HG03457 (cell line): ENCODE data around the gene HOXC5.

Experiments used
- ATAC-seq: cut with Tn5 transposase; IDR thresholded peaks from one replicate; pipeline ENCODE4 v1.9.1; 2021; ENCODE audit warnings: moderate number of reproducible peaks; ENCODE audit not compliant: unreplicated experiment

Gene HOXC5

DNA sequence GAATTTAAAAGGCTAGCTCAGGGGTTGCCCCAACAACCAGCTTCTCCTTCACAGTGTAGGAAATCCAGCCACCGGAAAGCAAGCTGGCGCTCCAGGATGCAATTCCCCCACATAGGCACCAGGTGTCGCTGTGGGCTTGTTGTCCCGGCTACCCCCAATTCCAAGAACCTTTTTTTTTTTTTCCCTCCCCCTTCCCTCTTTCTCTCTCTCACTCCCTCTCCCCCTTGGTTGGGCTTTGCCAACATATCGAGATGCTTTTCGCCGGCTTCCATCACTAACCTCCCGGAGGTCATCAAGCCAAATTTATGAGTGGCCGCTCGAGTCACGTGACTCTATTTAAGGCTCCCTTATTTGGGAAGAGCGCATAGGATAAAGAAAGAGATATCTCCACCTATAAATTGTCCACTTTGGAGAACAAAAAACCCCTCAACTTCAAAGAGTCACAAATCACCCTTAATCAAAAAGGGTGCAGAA is at the start of gene HOXC5:
Gene HOXC5 (plus strand): TSS at position 424 of the 474 bp plus-strand sequence. CDS start 73 bp downstream, outside the sequence.
- no peak for ATAC-seq

DNA sequence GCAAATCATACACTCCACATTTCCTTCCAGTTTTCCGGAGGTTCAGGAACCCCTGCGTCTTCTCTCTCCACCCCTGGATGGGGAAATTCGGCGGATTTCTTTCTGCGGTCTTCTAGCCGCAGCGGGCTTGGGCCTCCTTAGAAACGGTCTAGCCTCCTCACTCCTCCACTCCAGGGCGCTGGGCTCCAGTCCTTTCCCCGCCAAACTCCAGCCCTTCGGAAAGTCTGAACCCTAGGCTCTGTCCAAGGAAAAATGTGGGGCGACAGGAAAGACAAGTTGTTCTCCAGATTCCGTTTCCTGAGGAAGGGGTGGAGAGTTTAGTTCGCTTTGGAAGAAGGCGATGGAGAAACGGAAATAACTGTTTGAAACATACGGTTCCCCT is 49.3 kb upstream of the HOXC5 start:
- ATAC-seq: no peak

DNA sequence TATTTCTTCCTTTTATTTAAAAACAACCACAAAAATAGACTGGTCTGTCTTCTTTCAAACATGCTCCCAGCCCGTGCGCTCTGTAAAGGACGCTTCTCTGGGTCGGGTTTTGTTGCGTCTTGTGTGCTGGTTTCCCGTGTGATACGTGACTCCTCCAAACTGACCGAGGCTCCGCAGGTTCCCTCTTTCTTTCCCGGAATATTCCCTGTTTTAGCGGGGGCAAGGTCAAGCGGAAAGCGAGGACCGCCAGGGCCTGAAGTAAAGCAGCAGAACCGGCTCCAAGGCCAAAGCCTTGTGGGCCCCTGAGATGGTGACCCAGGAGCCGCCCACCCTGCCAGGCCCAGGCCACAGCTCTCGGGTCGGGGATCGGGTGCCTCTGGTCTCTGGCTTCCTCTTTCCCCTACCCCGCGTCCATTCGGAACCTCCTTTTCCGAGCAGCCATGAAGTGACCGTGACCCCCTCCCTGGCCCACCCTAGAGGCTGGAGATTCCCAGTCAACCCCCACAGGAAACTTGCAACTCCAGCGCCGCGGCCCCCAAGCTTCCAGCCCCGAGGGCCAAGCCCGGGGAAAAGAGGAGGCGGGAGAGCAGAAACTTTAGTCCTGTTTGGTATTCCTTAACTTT is 48.8 kb upstream of the HOXC5 start:
- no peak for ATAC-seq

DNA sequence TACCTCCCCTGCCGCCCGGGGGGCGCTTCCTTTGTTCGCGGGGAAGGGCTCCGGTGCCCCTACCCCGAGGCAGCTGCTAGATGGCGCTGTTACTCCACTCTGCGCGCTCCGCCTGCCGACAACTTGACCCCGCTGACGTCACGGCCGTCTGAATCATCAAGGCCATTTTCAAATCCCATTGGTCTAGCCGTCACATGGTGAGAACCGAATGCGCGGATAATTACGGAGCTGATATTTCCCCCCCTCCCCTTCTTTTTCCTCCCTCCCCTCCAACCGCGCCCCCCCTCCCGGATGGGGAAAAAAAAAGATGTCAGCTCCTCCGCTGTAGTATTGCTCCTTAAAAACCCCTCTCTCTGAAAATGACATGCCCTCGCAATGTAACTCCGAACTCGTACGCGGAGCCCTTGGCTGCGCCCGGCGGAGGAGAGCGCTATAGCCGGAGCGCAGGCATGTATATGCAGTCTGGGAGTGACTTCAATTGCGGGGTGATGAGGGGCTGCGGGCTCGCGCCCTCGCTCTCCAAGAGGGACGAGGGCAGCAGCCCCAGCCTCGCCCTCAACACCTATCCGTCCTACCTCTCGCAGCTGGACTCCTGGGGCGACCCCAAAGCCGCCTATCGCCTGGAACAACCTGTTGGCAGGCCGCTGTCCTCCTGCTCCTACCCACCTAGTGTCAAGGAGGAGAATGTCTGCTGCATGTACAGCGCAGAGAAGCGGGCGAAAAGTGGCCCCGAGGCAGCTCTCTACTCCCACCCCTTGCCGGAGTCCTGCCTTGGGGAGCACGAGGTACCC is 47.8 kb upstream of the HOXC5 start, which contains the start of gene HOXC10:
Gene HOXC10 (plus strand): TSS at position 246 of the 791 bp plus-strand sequence. CDS start 114 bp downstream, at position 360.
- ATAC-seq: no peak

DNA sequence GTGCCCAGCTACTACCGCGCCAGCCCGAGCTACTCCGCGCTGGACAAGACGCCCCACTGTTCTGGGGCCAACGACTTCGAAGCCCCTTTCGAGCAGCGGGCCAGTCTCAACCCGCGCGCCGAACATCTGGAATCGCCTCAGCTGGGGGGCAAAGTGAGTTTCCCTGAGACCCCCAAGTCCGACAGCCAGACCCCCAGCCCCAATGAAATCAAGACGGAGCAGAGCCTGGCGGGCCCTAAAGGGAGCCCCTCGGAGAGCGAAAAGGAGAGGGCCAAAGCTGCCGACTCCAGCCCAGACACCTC is 47.2 kb upstream of the HOXC5 start:
- ATAC-seq: no peak

DNA sequence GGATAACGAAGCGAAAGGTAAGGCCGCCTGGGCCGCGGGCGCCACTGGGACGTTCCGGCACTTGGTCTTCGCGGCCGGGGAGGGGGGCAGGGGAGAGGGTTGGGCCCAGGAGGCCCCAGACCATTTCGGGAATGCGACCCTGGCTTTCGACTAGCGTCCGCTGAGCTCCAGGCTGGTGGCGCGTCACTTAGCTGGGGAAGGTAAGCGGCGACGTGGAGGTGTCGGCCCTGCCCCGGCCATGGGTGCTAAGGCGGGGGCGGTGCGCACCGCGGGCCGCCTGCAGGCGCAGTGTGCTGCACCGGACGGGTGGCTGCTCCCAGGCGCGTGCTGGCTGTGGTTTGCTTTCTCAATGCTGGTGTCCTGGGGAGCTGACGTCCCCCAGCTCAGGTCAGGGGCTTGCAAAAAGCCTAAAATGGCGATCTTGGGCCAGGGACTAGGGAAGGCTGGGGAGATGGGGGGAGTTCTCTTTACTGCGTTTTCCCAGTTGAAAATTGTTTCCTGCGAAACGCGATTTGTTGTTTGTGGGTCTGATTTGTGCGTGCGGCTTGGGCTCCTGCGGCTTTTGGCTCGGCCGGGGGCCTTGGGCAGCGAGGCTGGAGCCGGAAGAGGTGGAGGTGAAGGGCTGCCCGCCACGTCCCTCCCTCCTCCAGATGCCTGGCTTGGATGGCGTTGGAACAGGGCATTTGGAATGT is 46.7 kb upstream of the HOXC5 start:
- no peak for ATAC-seq

DNA sequence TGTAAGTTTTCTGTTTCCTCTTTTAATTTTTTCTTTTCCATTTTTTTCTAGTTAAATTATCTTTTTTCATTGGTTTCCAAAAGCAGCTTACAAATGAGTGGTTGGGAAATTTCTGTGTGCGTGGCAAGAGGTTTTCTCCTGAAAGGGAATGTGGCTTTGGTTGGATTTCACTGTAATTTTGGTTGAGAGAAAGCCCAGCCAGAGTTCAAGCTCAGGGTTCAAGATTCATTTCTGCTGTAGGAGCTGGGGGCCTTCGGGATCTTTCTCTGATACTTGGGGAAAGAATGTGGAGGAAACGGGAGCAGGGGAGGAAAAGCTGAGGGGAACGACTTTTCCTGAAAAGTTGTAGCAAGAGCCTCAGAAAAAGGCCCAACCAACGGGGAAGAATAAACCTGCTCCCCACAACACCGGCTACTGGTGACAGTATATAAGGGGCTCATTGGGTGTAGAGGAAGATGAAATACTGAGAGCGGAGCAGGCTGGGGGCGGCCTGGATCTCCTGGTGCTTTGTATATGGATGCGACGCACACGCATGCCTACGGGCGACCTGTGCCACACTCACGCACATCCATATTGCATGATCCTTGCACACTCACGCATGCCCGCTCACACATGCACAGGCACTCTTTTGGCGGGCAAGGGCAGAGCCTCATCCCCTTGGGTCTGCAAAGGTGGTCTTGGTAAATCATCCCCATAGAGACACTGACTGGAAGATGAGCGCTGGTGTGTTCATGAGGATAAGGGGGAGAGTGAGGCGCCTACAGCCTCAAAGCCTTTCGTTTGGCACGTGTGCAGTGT is 46.0 kb upstream of the HOXC5 start:
- no peak for ATAC-seq

DNA sequence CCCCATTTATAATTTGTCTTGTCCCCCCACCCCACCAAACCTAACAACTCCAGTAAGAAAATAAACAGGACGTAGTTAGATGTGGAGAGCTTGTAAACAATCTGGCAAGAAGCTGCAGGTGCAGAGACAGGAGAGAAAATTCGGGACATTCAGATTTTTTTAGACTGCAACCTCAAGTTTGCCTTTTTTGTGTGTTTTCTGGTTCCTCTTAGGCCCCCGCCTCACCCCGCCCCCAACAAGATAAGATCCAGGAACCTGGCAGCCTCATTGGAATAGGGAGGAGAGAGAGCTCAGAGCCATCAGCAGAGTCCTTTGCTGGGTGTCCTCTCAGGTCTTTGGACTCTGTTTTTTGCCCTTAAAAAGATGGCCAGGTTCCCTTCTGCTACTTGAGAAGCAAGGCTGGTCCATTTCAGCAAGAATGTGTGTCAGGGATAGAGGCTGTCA is 45.0 kb upstream of the HOXC5 start:
- ATAC-seq: no peak

DNA sequence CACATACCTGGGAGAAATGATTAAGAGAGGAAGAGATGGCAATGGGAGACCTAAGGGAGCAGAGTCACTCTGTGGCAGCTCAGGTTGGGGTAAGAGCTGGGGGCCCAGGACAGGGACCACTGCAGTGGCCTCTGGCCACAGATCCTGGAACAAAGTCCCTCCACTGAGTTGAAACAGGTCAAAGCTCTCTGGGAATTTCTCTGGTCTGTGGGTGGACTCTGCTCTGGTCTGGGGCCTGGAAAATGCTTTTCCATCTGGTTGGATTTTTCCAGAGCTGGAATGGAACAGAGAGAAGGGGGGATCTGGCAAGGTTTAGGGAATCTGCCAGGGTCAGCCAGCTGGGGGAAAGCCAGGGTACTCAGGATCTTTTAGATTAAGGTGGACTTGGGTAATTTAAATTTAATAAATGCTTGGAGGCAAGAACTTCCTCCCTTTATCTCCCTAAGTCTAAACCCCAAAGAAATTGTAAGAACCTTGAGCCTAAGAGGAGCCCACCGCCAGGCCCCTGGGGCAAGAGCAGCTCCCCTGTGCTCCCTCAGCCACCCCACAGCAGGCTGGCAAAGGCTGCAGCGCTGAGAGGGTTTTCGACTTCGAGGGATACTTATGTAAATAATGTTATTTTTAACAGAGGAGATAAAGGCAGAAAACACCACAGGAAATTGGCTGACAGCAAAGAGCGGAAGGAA is 44.2 kb upstream of the HOXC5 start:
- ATAC-seq: no peak

DNA sequence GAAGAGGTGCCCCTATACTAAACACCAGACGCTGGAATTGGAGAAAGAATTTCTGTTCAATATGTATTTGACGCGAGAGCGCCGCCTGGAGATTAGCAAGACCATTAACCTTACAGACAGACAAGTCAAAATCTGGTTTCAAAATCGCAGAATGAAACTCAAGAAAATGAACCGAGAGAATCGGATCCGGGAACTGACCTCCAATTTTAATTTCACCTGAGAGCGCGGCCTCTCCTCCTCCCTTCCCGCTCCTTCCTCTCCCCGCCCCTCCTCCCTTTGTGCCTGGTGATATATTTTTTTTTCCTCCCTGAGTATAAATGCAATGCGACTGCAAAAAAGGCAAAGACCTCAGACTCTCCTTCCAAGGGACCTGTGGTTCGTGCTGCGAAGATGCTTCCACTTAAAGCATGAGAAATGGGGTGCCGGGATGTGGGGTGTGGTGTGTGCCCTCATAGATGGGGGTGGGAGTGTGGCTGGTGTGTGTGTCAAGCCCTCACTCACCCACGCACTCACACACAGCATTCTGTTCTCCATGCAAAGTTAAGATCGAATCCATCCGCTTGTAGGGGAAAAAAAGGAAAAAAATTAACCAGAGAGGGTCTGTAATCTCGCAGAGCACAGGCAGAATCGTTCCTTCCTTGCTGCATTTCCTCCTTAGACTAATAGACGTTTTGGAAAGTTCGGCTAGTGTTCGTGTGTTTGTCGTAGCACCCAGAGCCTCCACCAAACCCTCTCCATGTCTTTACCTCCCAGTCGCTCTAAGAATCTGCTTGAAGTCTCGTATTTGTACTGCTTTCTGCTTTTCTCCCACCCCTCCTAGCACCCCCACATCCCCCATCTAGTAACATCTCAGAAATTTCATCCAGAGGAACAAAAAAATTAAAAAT is 43.4 kb upstream of the HOXC5 start:
- ATAC-seq: no peak

DNA sequence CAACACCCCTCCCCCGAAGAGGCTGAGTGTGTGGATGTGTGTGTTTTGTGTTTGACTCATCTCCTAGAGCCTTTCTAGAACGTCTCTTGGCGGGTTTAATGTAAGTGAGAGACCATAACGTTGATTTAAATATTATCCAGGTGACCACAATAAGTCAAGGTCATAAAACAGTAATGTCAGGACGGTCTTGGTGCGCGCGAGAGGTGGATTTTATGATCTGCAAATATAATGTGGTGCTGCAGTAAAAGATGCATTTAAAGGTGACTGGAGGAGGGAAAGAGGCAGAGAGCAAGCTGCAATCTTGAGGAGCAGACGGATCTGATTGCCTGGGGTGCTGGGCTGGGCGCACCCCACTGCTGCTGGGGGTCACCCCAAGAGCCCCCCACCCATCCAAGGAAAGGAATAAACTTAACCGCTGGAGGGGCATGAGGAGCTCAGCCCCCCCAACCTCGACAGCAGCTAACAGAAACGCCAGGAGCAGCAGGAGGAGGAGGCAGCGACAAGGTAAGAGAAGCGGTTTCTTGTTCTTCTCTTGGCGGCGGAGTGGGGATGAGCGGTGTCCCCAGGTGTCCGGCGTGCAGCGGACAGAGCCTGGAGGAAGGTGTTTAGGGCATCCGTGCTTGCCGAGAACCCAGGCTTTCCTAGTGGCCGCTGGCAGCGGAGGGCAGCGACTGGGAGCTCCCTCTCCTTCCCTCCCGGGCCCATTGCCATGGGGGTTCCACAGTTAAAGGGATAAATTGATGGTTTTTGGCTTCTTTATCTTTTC is 42.4 kb upstream of the HOXC5 start:
- ATAC-seq: no peak

DNA sequence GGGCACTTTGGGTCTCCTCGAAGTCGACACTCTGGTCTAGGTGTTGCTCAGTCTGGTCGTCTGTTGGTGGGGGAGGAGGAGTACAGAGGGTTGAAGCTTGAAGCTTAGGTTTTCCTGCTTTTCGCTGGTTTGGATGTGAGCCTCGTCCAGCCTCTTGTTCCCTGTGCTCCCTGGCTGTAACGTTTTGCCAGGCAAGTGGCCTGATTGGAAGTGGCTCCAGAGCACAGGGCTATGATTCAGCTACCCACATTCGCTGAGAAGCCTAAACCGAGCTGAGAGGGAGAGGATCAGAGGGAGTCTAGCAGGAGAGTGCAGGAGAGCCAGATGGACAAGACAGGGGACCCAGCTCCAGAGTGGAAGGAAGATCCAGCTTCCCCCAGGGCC is 41.8 kb upstream of the HOXC5 start:
- ATAC-seq: no peak

DNA sequence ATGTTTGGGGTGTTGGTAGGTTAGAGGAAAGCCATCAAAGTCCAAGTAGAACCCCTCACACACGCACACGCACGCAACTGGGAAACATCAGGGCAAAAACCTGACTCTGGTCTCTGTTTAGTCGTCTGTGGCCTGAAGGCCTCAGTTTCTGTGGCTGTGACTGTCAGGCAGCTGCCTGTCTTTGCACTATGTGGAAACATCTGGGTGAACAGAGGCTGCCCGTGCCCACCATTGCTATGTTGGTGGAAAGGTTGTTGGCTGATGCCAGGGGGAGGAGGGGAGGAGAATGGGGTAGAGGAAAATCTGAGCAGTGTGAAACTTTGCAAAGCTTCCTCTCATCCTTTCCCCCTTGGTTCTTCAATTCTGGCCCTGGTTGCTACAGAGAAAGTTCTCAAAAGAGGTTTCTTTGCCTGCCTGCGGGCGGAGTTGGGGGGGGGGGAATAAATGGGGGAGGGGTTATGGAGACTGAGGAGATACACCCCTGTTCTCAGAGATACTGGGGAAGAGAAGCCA is 40.4 kb upstream of the HOXC5 start:
- no peak for ATAC-seq

DNA sequence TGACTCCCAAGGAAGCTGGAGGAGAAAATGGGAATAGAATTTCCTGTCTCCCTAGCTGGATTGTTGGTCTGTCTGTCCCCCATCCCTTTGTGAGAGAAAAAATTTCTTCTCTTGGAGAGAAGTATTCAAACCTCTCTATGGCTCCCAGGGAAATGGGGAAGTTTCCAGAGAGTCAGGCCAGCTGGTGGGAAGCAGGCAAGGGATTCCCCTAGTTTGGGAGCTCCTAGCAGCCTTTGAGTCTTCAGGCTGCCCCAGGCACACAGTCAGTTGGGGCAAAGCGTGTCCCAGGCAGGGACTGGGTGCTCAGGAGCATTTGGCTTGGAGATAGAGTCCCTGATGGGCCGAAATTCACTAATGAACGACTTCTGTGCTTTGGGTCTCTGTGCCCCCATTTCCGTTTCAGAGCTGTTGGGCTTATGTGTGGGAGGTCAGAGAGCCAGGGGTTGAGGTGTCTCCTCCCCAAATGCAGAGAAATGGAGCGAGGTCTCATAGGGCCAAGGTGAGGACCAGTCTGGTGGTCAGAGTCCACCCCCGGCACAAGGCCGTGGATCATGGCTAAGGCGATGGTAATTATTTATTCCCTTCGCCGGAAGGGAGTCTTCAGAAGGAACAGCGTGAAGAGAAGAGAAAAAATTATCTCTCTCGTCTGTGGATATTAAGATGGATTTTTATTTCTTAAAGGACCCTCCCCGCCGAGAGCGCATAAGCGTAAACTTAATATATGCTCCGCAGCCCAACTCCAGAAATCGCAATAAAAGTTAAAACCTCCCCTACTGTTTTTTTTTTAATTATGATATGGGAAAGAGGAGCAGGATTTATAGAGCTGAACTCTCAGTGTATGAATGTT is 39.5 kb upstream of the HOXC5 start:
- ATAC-seq: no peak

DNA sequence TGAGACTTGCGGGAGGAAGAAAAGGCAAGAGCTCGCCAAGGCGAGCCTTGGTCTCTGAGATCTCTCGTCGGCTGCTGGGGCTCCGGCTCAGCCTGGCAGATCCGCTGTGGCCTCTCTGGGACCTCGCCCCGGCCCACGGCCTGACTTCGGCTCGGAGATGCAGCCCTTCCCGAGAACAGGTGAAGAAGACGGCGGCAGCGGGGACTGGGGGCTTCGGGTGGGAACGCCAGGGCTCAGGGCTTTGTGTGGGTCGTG is 38.9 kb upstream of the HOXC5 start:
- ATAC-seq: no peak

DNA sequence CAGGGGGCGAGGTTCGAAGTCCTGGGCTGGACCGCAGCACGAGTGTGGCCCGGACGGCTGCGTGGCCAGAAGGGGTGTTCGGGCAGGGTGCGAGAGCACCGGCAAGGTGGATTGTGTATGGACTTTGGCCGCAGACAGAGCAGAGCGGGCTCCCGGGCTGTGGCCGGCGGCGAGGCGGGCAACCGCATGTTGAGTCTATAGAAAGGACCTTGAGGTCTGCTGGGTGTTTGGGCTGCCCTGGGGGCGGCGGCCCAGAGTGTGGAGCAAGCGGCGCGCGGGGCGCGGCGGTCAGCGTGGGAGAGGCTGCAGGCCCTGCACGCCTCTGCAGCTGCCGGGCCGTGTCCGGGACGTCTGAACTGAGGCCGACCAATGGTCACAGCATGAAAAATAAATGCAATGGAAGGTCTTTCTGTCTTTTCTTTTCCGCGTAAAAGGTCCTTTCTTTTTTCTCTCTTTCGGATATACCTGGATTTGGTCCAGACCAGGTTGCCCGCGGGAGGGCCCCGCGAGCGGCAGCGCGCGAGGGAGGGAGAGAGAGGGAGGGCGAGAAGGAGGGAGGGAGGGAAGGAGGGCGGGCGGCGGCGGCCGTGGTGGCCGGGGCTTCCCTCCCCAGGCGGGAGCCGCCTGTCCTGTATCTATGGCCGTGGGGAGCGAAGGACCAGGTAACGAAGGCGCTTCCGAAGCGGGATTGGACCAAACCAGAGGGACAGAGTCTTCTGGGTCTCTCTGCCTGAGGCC is 38.4 kb upstream of the HOXC5 start:
- ATAC-seq: no peak

DNA sequence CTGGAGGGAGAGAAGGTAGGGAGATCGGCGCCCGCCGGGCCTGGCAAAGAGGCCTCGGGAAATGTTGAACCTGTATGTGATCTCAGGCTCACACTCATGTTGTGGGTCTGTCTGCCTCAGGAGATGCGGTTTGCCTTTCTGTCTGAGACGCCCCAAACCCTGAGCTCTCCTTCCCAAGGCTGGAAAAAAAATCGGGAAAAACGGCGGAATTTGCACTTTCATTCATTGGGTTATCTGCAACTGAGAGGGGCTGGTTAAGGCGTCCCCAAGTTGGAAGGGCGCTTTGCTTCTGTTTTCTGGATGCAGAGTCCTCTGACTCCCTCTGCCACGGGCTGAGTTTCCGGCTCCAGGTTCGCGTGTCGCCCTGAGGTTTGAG is 37.9 kb upstream of the HOXC5 start:
- ATAC-seq: no peak
